GM21723 (cell line): Measurements from ENCODE around the gene LMTK2.
A peak's percentile ranks its signal among the peaks of the same experiment; 100 is the strongest.
"Not testable (repeated sequence)": the region's sequence is repeated elsewhere in the genome, so short reads cannot be mapped to it uniquely, and the experiment has no call there.

ENCODE experiments used
- ATAC-seq: cut with Tn5 transposase; IDR thresholded peaks from one replicate; pipeline ENCODE4 v1.9.1; 2021; ENCODE audit warnings: mild to moderate bottlenecking, moderate library complexity; ENCODE audit not compliant: unreplicated experiment

Gene LMTK2

DNA sequence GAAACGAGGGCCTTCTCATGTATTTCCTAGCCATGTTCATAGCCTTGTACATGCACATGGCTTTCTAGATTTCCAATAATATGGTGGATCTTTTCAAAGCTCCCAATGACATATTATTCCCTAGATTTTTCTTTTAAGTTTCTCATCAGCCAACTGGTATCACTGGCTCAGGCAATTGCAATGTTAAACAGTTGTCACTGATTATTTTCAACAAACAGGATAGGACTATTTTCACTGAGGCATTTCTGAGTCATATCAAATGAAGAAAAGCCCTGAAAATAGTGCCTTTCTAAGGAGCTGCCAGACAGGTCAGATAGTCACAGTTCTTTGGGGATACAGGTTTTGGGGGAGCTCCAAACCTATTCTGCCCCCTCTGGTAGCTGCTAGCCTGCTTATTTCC is 4.5 kb upstream of the LMTK2 start:
- ATAC-seq: no peak

DNA sequence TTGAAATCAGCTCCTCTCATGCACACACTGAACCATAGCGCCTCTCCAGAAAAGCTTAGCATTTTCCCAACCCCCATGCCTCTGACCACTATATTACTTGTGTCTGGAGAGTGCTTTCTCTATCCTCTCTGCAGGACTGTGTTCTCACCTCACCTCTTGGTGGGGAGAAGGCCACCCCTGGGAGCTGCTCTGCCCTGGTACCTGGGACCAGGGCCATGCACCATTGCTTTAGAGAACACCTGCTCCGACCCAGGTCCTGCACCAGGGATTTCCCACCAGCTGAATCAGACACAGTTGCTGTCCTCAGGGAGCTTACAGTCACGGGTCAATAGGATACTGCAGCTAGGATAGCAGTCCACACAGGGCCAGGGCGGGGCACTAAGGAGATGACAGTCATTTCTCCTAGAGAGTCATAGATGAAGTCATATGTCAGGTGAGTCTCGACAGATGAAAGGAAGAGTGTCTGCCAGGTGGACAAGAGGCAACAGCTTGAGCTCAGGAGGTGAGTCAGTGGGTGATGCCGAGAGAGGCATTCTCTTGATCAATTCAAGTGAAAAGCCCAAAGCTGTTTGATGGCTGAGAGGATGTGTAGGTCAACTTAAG is 619 bp upstream of the LMTK2 start:
- peak; percentile 4 for ATAC-seq

DNA sequence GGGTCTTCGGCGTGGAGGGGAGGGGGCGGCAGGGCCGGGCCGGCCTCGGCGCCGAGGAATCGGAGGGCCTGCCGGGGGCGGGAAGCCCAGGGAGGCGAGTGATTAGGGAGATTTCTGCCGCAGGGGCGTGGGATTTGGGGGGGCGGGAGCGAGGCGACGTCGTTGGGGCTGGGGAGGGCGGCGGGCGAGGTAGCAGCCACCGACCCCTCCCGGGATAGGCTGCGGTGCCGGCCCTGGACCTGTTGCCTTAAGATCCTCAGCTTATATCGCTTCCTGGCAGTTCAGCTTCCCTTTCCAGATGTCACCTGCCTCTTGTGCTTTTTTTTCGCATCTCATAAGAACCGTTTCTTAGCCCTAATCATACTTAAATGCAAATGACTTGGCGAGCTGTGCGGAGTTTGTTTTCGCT is 655 bp downstream of the LMTK2 start:
- ATAC-seq: peak; percentile 6

DNA sequence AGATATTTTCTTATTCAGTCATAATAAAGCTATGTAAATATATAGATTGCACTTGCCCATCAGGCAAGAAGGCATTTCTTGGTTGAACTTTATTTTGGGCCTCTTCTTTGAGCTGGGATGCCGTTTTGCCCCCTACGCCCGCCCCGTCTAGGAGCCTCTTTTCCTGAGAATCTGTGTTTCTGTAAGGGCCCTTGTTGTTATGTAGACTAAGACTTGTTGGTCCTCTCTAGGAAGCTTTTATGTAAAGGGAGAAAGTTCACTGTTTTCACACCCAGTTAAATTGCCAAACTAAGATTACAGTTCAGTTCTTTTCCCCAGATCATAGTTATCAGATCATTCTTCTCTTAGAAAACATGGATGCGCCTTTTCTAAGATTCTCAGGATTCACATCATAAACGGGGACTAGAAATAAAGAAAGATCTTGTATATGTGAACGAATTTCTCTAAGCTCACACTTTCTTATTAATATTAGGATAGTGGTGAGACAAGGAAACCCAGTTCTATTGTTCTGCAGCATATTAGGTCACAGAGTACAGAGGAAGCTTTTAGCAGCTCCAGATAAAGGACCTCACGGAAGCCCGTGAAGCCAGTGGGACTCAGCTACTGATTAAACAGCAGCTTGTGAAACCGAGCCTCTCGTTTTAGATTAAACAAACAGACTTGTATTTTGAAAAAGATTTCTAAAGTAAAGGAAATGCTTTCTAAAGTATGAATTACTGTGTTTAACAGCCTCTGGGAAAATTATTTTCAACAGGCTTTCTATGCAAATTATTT is 3.8 kb downstream of the LMTK2 start:
- ATAC-seq: no peak

DNA sequence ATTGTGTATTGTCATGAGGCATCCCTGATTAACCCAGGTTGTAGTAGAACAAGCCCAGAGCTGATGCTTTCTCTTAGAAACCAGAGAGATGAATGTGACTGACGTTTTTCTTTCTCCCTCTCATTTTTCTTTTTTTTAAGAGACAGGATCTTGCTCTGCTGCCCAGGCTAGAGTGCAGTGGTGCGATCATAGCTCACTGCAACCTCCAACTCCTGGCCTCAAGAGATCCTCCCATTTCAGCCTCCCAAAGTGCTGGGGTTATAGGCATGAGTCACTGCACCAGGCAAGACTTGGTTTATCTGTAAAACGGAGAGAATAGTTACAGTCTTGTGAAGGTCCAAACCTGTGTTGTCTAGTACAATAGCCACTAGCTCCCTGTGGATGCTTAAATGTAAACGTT is 5.4 kb downstream of the LMTK2 start:
- ATAC-seq: no peak

DNA sequence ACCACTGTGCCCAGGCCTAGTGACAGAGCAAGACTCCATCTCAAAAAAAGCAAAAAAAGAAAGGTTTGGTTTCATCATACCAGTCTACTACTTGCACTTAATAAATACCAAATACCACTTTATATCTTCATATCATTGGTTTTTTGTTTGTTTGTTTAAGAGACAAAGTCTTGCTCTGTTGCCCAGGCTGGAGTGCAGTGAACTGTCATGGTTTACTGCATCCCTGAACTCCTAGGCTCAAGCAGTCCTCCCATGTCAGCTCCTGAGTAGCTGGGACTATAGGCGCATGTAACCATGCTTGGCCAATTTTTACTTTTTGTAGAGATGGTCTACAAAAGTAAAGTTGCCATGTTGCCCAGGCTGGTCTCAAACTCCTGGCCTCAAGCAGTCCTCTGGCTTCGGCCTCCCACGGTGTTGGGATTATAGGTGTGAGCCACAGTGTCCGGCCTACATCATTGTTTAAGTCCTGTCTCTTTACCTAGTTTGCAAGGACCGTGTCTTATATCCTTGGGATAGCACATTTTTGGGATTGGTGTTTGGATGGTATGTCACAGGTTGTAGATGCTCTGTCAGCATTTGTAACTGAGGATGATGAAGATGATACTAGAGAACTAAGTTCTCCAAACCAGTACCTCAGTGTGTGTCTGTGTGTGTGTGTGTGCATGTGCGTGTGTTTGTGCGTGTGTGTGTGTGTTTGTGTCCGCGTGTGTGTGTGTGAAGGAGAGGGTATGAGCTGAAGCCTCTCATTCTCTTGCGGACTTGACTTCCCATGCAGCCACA is 9.3 kb downstream of the LMTK2 start:
- ATAC-seq: no peak

DNA sequence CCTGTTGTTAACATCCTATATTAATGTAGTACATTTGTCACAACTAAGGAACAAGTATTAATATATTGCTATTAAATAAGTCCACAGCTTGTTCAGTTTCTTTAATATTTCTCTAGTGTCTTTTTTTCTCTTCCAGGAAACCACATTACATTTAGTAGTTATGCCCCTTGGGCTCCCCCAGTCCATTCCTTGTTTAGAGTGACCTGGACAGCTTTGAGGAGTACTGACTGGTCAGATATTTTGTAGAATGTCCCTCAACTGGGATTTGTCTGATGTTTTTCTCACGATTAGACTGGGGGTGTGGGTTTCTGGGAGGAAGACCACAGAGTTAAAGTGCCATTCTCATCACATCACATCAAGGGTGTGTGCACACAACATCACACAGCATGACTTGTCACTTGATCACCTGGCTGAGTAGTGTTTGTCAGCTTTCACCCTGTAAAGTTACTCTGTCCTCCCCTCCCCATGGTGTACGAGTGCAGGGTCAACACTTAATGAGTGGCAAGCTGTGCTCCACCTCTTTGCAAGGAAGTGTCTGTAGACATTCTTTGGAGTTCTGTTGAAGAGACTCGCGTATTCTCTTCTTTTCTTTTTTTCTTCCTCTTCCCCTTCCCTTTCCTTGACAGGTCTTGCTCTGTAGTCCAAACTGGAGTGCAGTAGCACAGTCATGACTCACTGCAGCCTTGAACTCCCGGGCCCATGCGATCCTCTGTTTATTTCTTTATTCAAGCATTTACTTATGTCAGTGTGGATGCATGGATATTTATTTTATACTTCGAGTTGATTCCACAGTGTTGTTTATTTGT is 10.2 kb downstream of the LMTK2 start:
- no peak for ATAC-seq

- ATAC-seq: no peak
Measured at GRCh38 chr7:98119256-98119918, 12.7 kb downstream of the LMTK2 start.

DNA sequence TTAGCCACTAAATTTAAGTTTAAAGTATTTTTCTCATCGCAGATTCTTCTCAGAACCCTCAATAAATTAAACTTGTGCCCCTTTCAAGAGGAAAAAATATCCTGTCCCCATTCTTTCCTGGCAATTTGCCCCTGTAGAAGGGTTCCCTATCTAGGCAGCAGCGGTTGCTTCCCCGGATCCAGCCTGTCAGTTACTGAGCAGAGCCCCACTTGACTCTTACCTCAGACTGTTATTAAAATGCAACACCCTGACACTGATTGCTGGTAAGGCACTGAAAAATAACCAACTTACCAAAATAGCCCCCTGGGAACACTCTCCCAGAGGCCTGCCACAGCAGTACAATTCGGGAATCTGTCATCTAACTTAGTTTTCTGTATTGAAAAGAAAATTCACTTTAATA is 13.9 kb downstream of the LMTK2 start:
- no peak for ATAC-seq

GRCh38 chr7:98121388-98121787 is 14.7 kb downstream of the LMTK2 start:
- not testable (repeated sequence) for ATAC-seq

DNA sequence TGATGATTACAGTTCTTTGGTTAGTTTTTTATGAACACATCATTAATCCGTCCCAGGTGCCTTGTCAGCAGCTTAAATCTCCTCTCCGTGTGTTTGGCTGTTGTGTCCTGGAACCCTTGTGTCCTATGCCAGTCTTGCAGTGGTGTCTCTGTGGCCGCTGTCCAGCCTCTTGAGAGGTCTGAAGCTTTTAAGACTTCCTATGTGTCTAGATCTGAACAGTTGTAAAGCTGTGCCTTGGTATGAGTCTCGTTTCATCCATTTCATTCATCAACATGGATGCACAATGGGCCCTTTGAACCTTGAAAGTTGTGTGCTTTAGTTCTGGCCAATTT is 16.7 kb downstream of the LMTK2 start:
- ATAC-seq: no peak

DNA sequence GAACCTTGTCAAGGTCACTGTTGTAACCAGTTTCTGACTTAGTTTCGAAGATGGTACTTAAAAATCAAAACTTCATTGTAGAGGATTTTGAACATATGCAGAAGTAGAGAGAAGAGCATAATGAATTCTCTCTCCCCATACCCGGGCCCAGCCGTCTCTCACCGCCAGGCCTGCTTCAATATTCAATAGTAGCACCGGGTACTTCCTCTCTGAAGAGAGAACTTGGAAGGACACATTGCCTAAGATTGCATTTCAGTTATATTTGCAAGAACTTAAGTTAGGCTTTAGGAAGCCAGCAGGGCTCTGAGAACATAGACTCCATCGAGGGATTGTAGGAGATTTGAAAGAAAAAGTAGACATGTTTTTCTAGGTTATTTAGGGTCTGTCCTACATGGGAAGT is 19.1 kb downstream of the LMTK2 start:
- no peak for ATAC-seq

DNA sequence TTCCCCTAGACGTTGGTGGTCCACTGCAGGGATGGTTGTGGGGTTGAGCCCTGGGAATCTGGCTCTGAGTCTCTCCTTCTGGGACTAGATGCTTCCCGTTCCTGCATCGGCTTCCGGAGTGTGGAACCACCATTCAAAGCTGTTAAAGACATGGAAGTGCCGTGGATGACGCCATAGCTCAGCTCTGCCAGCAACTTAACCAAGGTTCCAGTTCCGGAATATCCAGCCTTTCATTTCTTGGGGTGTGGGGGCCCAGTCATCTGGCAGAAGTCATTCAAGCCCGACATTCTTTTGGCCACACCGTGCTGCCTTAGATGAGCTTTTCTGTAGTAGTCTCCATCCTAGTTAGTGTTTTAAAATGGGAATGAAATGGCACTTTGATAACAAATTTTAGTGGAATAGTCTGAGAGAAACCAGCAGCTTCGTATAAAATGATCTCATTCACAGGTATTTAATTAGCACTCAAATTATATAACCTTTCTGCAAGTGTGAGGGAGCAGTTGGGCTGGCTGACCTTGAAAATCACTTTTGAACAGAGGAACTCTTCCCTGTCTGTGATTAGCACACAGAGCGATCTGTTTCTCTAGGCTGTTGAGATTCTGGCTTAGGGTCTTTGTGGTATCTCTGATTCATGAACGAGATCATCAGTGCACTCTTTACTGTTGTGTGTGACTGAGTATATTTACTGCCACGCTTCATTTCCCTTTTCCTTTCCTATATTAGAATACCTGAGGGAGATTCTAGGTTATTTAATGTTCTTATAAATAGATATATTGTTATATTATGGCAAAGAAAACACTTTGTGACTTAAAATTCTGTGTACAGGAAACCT is 19.9 kb downstream of the LMTK2 start:
- no peak for ATAC-seq

DNA sequence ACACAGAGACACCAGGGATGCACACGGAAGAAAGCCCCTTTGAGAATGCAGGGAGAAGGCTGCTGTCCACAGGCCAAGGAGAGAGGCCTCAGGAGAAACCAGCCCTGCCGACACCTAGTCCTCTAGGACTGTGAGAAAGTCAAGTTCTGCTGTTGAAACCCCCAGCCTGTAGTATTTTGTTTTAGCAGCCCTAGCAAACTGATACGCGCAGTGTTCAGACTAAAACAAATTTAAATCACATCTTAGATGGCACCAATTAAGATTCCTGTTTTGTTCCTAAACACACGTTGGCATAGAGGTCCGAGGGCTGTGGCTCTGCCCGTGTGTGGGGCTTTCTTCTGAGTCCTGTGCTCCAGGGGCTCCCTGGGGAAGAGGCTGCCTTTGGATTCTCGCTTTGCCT is 21.7 kb downstream of the LMTK2 start:
- ATAC-seq: no peak

DNA sequence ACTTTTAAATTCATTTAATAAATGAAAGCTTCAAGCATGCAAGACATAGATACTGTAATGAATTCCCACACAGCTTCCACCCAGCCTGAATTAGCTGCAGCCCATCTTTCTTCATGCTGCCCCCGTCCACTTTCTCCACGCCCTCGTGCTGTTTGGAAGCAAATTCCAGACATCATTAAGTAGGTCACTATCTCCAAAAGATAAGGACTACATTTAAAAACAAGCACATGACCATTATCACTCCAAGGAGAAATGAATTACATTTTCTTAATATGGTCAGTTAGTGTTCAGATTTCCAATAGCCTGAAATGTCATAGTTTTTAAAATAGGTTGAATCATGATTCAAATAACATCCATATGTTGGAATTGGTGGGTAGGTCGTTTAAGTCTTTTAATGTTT is 24.3 kb downstream of the LMTK2 start:
- ATAC-seq: no peak

DNA sequence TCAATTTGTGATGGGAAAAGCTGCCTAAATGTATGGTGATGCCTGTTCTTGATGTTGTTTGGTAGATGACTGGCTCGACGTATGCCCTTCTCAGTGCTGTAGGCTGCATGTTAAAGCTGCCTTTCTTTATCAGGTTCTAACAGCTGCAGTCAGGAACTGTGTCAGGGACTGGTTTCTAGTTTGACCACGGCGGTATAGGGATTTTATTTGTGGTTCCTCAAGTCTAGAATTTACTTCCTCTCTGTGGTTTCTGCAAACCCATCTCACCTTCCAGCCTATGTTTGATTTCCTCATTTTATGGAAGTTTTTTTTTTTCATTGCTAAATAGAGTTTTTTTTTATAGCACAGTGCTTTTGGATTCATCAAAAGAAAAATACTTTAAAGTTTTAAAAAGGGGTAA is 26.5 kb downstream of the LMTK2 start:
- ATAC-seq: peak; percentile 85

GRCh38 chr7:98133621-98134303 is 27.1 kb downstream of the LMTK2 start:
- peak; percentile 13 for ATAC-seq

DNA sequence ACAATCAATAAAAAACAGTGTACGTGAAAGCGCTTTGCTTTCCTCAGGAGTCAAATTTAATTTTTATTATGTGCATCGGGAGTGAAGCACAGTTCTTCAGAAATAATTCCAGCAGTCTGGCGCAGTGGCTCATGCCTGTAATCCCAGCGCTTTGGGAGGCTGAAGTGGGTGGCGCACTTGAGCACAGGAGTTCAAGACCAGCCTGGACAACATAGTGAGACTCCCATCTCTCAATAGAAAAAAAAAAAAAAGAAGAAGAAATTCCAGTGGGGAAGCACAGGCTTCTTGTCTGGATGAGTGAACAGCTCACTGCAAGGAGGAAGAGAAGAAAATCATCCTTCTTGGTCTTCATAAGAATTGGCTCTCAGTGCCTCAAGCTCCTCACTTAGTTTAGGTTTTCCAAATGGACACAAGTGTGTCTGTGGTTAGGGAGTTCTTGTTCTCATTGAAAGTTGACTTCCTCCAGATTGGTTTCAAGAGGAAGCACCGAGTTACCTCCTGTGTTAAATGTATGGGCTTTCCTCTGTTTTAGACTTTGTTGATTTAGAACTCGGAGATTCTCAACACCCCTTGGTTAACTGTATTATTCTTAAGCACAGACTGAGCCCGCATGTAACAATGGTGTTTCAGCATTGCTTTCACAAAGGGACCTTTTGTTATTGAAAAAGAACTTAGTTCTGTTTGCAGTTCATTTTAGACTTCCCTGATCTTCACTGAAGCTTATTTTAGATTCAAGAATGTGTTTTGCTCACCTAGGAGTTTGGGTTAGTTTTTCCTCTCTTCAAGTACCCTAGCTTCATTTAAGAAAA is 28.0 kb downstream of the LMTK2 start:
- no peak for ATAC-seq

DNA sequence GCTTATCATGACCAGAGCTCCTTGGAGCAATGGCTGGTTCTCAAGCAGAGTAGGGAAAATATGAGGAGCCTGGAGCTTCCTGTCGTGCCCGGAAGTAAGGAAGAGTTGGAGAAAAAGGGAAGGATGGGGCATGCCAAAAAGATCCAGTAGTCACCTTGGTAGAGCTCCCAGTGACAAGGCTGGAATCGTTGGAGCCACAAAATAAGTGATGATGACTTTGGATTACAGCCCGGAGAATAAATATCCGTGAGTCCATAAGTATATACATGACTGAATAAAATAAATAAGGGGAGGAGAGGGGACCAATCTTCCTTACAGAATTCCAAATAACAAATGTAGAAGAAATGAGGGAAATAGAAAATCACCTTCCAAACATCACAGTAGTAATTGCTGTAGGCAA is 29.3 kb downstream of the LMTK2 start:
- ATAC-seq: no peak
